ENCODE measurements around the gene SLC9C2. TPM values are rescaled to one million over a fixed set of nuclear protein-coding genes. Genes with fewer than 3 reads are reported as not detected.
"Not testable (repeated sequence)": the region's sequence is repeated elsewhere in the genome, so short reads cannot be mapped to it uniquely, and the experiment has no call there.

The SLC9C2 gene
- total RNA-seq, 2 donors from 2014 or later: not detected

DNA sequence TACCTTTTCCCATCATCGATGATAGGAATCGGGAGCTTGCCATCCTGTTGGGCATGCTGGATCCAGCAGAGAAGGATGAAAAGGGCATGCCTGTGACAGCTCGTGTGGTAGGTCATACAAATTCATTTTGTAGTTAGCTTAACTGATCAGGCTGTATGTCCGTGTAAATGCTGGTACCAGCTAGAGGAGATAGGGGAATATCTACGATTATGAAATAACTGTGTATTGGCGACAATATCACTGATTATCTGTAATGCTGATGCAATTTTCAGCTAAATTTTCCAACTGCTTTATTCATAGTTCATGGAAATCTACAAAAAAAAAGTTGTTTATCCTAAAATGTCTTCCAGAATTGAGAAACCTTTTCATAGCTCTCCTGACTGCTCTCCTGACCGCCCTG is 117.5 kb downstream of the SLC9C2 start:
- no peak for DNase-seq
- Mint-ChIP-seq H3K9me3 (no peaks in the 10 kb centered on the region), H3K36me3 (ENCODE audit: insufficient read depth in 2 of 2) (peaks cover 16 to 47% of the 10 kb centered on the region in 2 donors), H3K4me3 (no peak overlapping the region), H3K27me3 (ENCODE audit: low read depth) (no peaks in the 10 kb centered on the region), H3K4me1 (ENCODE audit: low read depth) (peaks cover 12% of the 10 kb centered on the region), H3K27ac (peak overlapping the region; percentile 67)
- no peak for ATAC-seq (replicated peaks in 1 of 2)

DNA sequence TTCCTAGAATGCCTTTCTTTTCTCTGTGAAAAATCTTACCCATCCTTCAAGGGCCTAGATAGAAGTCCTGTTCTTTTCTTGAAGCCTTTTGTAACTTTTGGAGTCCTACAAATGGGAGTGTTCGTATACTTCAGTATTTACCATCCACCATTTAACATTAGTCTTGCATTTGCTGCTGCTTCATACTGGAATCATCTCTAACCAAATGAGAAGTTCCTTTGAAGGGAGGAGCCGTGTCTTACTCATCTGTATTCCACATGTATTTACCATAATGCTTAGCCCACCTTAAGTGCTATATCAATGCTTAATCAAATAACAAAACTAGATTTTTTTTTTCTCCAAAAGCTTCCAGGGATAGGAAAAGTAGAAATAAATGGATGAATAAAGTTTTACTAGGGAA is 118.6 kb downstream of the SLC9C2 start:
- ATAC-seq (replicated peaks in 1 of 2): no peak

DNA sequence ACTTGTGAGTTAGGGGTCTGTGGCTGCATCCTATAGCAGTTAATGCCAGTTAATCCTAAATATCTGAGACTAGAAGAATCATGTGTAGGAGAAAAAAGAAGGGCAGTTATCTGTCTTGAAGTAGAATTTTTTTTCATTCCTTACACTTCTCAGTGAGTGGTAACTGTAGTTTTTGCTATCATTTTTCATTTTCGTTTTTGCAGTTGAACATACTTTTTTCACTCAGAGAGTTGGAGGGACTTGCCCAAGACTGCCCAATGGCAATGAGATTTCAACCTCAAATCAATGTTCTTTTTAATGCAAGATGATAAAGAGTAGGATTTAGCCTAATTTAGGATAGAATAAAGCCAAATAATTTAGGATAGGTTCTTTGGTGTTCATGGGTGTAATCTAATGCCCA is 120.2 kb downstream of the SLC9C2 start:
- no peaks in the 10 kb centered on the region for H3K27me3 Mint-ChIP-seq (ENCODE audit: low read depth)
- DNase-seq (no peak), ATAC-seq (replicated peaks in 1 of 2) (no peak)
- peaks cover 37% of the 10 kb centered on the region for H3K4me1 Mint-ChIP-seq (ENCODE audit: low read depth)
- no peaks in the 10 kb centered on the region for H3K9me3 Mint-ChIP-seq
- H3K36me3 Mint-ChIP-seq (ENCODE audit: insufficient read depth in 2 of 2): peaks cover 14 to 44% of the 10 kb centered on the region in 2 donors
- peak overlapping the region; percentile 45 for H3K27ac Mint-ChIP-seq
- H3K4me3 Mint-ChIP-seq: no peak overlapping the region

More for the DNA sequence above, 118.6 kb downstream of the SLC9C2 start:
- Mint-ChIP-seq H3K27ac (no peak overlapping the region), H3K9me3 (no peaks in the 10 kb centered on the region), H3K4me1 (ENCODE audit: low read depth) (peaks cover 23% of the 10 kb centered on the region), H3K27me3 (ENCODE audit: low read depth) (no peaks in the 10 kb centered on the region), H3K36me3 (ENCODE audit: insufficient read depth in 2 of 2) (peaks cover 16 to 49% of the 10 kb centered on the region in 2 donors), H3K4me3 (no peak overlapping the region)
- no peak for DNase-seq

DNA sequence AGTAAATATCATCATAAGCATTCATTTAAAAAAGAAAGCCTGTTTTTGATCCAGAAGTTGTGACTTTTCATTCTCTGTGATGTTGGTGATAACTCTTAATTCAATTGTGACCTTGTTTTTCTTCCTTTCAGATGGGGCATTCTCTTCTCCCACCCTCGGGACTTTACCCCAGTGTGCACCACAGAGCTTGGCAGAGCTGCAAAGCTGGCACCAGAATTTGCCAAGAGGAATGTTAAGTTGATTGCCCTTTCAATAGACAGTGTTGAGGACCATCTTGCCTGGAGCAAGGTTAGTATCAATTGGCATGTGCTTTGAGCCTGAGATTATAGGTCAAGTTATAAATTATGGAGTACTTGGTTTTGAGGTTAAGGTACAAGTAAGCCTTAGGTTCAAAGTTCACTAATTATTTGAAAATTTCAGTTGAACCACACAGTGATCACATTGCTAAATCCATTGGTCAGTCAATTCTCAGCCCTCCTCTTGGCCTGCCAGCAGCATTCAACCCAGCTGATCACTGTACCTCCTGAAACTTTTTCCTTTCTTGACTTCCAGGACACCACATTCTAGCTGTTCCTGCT is 121.6 kb downstream of the SLC9C2 start:
- peak overlapping the region; percentile 45 for H3K27ac Mint-ChIP-seq

DNA sequence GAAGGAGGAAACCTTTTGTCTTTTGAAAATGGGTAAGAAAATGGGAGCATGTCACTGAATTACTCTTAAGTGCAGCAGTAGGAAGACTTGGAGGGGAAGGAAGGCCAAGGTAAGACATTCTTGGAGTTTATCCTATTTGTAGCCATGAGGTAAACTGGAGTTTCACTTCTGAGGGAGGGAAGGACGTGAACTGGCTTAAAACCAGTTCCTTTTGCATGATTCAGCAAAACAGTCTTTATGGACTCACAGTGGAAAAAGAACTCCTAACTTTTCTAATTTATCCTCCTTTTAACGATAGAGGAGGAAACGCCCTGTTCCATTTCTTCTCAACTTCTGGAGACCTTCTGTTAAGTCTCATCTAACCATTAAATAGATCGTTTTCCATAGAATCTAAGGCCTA is 123.2 kb downstream of the SLC9C2 start:
- no peaks in the 10 kb centered on the region for H3K9me3 Mint-ChIP-seq
- DNase-seq (no peak), ATAC-seq (replicated peaks in 1 of 2) (no peak)
- H3K4me1 Mint-ChIP-seq (ENCODE audit: low read depth): peaks cover 52% of the 10 kb centered on the region
- H3K4me3 Mint-ChIP-seq: peak overlapping the region; percentile 50 to 92
- peaks cover 11 to 25% of the 10 kb centered on the region in 2 donors for H3K36me3 Mint-ChIP-seq (ENCODE audit: insufficient read depth in 2 of 2)
- H3K27ac Mint-ChIP-seq: peak overlapping the region; percentile 90
- no peaks in the 10 kb centered on the region for H3K27me3 Mint-ChIP-seq (ENCODE audit: low read depth)

More for the DNA sequence above, 121.6 kb downstream of the SLC9C2 start:
- Mint-ChIP-seq H3K36me3 (ENCODE audit: insufficient read depth in 2 of 2) (peaks cover 14 to 34% of the 10 kb centered on the region in 2 donors), H3K4me1 (ENCODE audit: low read depth) (peaks cover 37% of the 10 kb centered on the region), H3K27me3 (ENCODE audit: low read depth) (no peaks in the 10 kb centered on the region), H3K4me3 (no peak overlapping the region), H3K9me3 (no peaks in the 10 kb centered on the region)
- no peak for ATAC-seq (replicated peaks in 1 of 2)
- no peak for DNase-seq

DNA sequence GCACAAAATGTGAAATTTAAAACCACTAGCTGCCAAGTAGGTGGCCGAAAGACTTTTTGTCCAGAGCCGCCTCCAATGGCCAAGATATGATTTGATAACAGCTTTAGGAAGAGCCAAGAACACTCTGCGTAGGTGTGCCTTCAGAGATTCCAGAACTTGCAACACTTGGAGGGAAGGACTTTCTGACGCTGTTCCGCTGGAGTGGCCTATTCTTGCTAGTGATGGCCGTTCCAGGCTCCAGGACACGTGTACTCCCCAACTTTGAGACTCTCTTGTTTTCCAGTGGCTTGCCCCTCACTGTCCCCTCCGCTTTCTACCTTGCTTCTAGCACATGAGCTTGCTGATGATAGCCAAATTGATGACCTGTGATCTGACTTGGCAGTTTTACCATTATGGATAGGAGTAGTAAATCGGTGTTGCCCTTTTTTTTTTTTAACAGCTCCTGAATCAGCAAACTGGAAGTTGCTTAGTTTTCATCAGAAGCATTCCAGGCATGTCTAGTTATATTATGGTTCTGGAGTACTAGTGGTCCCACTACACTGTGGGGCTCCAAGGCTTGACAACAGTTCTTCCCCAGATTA is 124.7 kb downstream of the SLC9C2 start:
- ATAC-seq (replicated peaks in 1 of 2) (no peak), DNase-seq (no peak)
- H3K27ac Mint-ChIP-seq: peak overlapping the region; percentile 31
- peaks cover 7 to 22% of the 10 kb centered on the region in 2 donors for H3K36me3 Mint-ChIP-seq (ENCODE audit: insufficient read depth in 2 of 2)
- H3K27me3 Mint-ChIP-seq (ENCODE audit: low read depth): no peaks in the 10 kb centered on the region
- H3K4me1 Mint-ChIP-seq (ENCODE audit: low read depth): peaks cover 67% of the 10 kb centered on the region
- no peaks in the 10 kb centered on the region for H3K9me3 Mint-ChIP-seq
- H3K4me3 Mint-ChIP-seq: peak overlapping the region; percentile 83 to 92

DNA sequence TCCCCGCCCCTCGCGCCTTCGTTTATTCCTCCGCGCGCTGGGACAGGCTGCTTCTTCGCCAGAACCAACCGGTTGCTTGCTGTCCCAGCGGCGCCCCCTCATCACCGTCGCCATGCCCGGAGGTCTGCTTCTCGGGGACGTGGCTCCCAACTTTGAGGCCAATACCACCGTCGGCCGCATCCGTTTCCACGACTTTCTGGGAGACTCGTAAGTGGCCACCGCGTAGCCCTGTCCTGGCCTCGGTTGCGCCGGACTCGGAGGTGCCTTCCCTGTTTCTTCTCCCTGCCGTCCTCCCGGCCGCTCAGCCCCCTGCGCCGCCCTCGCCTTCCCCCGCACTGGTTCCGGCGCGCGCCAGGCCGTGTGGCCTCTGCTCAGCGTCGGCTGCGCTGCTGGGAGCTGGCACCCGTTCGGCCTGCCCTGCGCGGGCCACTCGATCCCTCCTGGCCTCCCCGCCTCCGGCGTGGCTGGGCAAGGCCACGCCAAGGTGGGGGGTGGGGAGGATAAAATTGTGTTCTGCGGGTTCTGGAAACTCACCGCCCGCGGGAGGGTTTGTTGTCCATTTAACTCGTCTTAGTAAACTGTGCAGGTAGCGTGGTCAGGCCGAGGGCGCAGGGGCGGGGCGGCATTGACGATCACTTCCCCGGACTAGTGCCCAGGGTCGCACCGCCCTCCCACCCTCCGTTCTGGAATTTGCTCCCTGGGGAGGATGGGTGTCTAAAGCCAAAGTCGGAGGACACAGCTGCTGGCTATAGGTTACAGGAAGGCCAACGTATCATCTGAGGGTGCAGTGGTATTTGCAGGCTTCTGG is 125.4 kb downstream of the SLC9C2 start, which contains the start of gene PRDX6:
TSS of gene PRDX6 (plus strand) at position 50 of the 808 bp plus-strand sequence. CDS start at position 113, 63 bp downstream.
- Mint-ChIP-seq H3K27me3 (ENCODE audit: low read depth) (no peaks in the 10 kb centered on the region), H3K9me3 (no peaks in the 10 kb centered on the region), H3K36me3 (ENCODE audit: insufficient read depth in 2 of 2) (peaks cover 7 to 15% of the 10 kb centered on the region in 2 donors), H3K4me1 (ENCODE audit: low read depth) (peaks cover 67% of the 10 kb centered on the region), H3K4me3 (peak within 1 kb of the TSS; percentile 83 to 92), H3K27ac (peak within 1 kb of the TSS; percentile 49)
- ATAC-seq (replicated peaks in 1 of 2) (peak; percentile 33 to 45), DNase-seq (peak; percentile 81 to 87)

DNA sequence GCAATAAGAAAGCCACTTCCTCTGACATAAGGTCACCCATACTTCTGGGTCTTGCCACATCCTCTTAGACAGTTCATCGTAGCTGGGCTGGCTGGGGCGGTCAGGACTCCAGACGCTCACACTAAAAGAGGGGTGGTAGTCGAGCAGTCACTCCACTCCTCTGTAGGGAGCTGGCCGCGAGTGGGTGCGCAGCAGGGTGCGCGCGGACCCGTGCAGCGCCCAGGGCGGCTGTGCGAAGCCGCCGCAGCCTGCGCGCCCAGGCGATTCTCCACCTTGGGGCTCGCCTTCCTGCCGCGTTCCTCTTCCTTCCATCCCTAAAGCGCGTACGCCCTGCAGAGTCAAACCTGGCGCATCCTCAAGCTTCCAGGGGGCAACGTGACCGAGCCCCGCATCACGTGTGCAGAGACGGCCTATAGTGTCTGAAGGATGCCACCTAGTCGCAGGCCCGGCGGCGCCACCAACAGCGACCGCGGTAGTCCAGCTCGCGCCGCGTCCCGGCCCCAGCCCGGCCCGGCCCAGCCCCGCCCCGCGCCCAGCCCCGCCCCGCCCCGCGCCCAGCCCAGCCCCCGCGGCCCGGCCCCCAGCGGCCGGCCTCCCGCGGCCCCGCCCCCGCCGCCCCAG is 126.1 kb downstream of the SLC9C2 start:
- Mint-ChIP-seq H3K4me3 (peak overlapping the region; percentile 83 to 88), H3K36me3 (ENCODE audit: insufficient read depth in 2 of 2) (peaks cover 10 to 14% of the 10 kb centered on the region in 2 donors), H3K9me3 (peaks cover 0 to 3% of the 10 kb centered on the region in 2 donors), H3K27ac (peak overlapping the region; percentile 49), H3K4me1 (ENCODE audit: low read depth) (peaks cover 60% of the 10 kb centered on the region), H3K27me3 (ENCODE audit: low read depth) (no peaks in the 10 kb centered on the region)
- ATAC-seq (replicated peaks in 1 of 2) (peak; percentile 86 to 88), DNase-seq (peak; percentile 84 to 85)

DNA sequence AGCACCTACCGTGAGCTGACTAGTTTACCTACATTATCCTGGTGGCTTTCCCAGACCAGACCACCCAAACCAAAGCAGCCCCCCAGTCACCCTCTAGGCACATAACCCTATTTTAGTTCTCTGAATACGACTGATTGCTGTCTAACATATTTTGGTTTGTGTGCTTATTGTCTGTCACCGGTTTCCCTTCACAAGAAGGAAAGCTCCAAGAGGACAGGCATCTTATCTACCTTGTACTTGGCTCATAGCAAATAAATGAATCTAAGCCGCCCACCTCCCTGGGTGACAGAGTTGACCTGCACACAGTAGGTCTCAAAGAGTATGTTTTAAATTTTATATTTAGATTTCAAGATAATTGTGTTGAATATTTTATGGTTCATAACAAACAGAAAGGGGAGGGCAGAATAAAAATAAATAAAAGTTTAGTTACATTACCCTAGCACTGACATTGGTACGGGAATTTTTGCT is 126.6 kb downstream of the SLC9C2 start:
- Mint-ChIP-seq H3K4me3 (peak overlapping the region; percentile 81 to 88), H3K27me3 (ENCODE audit: low read depth) (no peaks in the 10 kb centered on the region), H3K36me3 (ENCODE audit: insufficient read depth in 2 of 2) (peaks cover 7 to 15% of the 10 kb centered on the region in 2 donors), H3K9me3 (peaks cover 2 to 5% of the 10 kb centered on the region in 2 donors), H3K4me1 (ENCODE audit: low read depth) (peaks cover 59% of the 10 kb centered on the region), H3K27ac (peak overlapping the region; percentile 49)
- DNase-seq: peak in 1 of 2 donors; percentile 14
- ATAC-seq (replicated peaks in 1 of 2): peak in 1 of 2 donors; percentile 4

DNA sequence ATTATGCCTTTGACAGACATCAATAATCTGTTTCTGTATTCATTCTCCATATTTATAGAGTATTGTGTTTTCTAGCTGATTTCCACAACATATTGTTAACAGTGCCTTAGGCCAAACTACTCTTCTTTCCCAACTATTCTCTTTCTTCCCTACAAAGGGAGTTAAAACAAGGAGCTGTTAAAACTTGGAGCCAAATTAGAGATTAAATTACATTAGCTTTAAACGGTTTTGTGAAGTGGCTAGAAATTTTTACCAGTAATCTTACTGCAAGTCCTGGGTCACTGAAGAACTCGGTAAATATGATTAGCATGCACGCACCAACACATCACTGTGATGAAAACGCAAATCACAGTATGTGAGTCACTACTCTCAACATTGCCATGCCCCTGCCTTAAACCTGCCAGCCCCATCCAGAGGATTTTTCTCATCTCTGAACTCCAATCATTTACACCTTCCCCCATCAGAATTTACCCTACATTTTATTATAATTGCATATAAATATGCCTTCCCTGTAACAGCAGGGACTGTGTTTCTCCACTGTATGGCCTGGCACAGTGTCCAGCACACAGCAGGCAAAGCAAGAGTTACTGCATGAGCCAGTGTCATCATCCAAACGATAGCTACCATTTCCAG is 127.2 kb downstream of the SLC9C2 start:
- DNase-seq (peak; percentile 42 to 49), ATAC-seq (replicated peaks in 1 of 2) (peak; percentile 31 to 48)
- peaks cover 2 to 5% of the 10 kb centered on the region in 2 donors for H3K9me3 Mint-ChIP-seq
- peak overlapping the region; percentile 81 to 88 for H3K4me3 Mint-ChIP-seq
- peak overlapping the region; percentile 49 for H3K27ac Mint-ChIP-seq
- no peaks in the 10 kb centered on the region for H3K27me3 Mint-ChIP-seq (ENCODE audit: low read depth)
- peaks cover 58% of the 10 kb centered on the region for H3K4me1 Mint-ChIP-seq (ENCODE audit: low read depth)
- H3K36me3 Mint-ChIP-seq (ENCODE audit: insufficient read depth in 2 of 2): peaks cover 11 to 15% of the 10 kb centered on the region in 2 donors

DNA sequence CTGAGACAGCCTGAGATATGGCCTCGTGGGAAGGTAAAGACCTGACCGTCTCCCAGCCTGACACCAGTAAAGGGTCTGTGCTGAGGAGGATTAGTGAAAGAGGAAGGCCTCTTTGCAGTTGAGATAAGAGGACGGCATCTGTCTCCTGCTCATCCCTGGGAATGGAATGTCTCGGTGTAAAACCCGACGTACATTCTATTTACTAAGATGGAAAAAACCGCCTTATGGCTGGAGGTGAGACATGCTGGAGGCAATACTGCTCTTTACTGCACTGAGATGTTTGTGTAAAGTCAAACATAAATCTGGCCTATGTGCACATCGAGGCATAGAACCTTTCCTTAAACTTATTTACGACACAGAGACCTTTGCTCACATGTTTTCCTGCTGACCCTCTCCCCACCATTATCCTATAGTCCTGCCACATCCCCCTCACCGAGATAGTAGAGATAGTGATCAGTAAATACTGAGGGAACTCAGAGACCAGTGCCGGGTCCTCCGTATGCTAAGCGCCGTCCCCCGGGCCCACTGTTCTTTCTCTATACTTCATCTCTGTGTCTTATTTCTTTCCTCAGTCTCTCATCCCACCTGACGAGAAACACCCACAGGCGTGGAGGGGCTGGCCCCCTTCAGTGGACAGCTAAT is 128.0 kb downstream of the SLC9C2 start:
- not testable (repeated sequence) for ATAC-seq (replicated peaks in 1 of 2); H3K27ac Mint-ChIP-seq; H3K27me3 Mint-ChIP-seq (ENCODE audit: low read depth); H3K9me3 Mint-ChIP-seq; DNase-seq
- H3K4me3 Mint-ChIP-seq: peak overlapping the region; percentile 81 to 88
- H3K4me1 Mint-ChIP-seq (ENCODE audit: low read depth): peaks cover 51% of the 10 kb centered on the region
- peaks cover 15 to 21% of the 10 kb centered on the region in 2 donors for H3K36me3 Mint-ChIP-seq (ENCODE audit: insufficient read depth in 2 of 2)
